HG02885 (cell line): ENCODE measurements around the gene FBXW12.

Experiments used
- ATAC-seq: cut with Tn5 transposase; IDR thresholded peaks from one replicate; pipeline ENCODE4 v1.9.1; 2021; ENCODE audit warnings: mild to moderate bottlenecking; ENCODE audit not compliant: unreplicated experiment, poor library complexity

FBXW12 gene

DNA sequence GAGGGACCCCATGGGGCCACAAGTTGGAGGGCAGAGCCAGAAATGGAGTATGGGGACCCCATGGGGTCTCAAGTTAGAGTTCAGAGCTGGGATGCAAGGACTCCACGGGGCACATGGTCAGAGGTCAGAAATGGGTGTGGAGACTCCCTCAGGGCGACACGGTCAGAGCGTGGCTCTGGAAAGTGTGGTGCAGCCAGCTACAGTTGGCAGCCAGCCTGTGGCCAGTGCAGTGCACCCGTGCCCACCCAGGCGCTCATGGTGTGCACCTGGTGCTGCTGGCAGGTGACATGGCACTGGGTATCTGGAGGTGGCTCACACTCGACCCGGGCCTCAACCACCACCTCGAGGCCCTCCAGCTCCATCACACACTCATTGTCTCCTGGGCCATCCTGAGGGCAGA, 46.6 kb downstream of the FBXW12 start:
- no peak for ATAC-seq

DNA sequence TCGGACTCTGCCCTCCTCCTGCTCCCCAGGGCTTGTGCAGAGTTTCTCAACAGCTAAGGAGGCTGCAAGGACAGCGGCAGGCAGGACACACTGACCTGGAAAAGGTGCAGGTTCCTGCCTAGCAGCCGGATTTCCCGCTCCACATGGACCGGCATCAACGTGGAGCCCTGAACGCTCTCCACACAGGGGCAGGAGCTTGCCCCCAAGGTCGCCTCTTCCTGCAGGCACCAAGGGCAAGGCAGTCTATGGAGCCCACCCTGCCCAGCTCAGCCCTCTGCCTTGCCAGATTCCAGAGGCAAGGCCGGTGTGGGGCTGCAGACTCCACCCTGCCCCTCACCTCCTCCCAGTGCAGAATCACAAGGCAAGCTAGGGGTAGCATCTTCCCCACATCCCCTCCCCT, 47.1 kb downstream of the FBXW12 start:
- no peak for ATAC-seq

DNA sequence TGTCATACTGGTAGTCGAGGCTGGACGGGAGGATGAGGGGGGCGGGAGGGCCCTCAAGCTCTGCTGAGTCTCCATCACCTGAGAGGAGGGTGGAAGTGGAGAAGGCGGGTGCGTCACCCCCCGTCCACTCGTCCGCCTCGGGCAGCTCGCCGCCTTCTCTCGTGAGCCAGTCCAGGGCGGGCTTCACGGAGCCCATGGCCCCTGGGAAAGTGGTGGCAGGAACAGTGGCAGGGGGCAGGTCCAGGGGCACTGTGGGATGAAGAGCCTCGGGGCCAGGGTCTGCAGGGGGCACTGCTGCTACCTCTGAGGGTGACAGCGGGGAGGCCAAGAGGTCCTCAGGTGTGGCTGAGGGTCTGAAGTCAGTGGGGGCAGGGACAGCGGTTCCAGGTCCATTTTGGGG, 47.6 kb downstream of the FBXW12 start:
- no peak for ATAC-seq

DNA sequence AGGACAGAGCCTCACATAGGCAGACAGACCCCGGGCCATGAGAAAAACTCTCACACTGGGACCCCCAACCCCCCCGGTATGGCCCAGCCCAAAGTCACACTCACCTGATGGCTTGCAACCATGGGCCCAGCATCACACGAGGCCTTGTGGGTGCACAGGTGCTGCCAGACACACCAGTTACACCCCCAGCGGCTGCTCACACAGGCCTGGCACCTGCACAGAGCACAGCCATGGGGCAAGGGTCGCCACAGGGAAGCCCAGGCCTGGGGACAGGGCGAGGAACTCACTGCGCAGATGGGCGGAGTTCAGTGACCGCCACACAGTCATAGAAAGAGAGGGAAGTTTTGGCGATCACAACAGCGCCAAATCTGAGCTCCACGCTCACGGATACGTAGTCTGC, 48.5 kb downstream of the FBXW12 start:
- no peak for ATAC-seq

- ATAC-seq = no peak
These were observed 50.3 kb downstream of the FBXW12 start for GRCh38 chr3:48422272-48422671.

DNA sequence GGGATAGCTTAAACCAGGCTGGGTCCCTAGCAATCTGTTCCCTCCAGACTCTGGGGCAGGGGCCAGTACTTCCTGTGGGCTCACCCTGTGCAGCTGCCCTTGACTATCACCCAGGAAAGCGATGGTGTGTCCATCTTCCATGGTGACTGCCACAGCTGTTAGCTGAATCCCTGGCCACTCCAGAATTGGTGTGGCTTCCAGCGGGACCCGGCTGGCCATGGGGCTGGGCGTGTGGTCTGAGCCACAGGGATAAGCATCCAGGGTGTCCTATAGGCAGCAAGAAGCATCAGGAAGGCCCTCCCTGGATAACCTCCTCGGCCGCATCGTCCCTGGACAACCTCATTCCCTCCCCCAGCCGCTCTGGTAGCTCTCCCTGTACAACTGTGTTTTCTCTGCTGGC, 50.7 kb downstream of the FBXW12 start:
- no peak for ATAC-seq

DNA sequence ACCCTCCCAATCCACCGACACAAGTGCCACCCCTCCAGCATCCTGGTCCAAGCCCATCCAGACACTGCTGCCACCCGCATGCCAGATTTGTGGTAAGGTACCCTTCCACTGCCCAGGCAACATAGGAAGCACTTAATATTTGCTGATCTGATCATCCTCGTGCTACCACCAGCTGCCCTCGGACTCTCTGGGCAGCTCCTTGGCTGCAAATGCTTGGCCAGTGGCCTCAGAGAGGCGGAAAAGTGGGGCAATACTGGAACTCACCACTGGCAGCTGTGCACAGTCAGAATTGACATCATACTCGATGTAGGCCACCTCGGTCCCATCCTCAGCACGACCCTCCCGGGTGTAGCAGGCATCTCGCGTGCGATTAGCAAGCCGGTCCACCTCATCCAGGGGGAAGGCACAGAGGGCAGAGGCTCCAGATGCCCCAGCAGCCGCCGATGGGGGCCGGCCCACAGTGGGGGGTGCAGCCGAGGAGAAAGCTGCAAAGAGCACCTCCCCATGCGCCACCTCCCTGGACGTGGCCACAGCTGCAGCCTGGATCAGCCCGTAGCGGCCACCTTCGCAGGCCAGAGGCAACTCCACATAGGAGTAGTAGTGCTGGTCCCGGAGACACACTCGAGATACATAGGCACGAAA, 51.3 kb downstream of the FBXW12 start:
- no peak for ATAC-seq

- ATAC-seq = no peak
These were observed 52.1 kb downstream of the FBXW12 start for GRCh38 chr3:48423883-48424695.

DNA sequence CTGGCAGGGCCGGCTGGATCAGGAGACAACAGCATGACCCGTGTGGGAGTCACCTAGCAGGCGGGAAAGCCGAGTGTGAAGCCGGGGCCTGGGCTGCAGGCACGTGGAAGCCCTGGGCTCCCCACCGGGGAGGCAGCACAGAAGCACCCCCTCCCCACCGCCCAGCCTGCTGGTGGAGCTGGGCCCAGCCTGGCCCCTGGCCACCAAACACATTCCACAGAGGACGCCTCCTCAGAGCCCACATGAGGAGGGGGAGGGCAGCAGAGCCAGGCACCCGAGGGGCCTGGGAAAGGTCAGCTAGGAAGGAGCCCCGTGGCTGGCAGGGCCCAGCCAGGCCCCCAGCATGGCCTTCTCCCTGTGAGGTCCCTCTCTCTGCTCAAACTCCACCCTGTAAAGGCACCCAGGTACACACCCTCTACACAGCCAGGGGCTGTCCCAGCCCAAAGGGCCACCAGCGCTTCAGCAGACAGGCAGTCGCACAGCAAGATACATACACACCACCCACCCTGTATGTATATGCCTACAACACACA, 53.3 kb downstream of the FBXW12 start:
- ATAC-seq = no peak

GRCh38 chr3:48426401-48426909, 54.4 kb downstream of the FBXW12 start:
- no peak for ATAC-seq

DNA sequence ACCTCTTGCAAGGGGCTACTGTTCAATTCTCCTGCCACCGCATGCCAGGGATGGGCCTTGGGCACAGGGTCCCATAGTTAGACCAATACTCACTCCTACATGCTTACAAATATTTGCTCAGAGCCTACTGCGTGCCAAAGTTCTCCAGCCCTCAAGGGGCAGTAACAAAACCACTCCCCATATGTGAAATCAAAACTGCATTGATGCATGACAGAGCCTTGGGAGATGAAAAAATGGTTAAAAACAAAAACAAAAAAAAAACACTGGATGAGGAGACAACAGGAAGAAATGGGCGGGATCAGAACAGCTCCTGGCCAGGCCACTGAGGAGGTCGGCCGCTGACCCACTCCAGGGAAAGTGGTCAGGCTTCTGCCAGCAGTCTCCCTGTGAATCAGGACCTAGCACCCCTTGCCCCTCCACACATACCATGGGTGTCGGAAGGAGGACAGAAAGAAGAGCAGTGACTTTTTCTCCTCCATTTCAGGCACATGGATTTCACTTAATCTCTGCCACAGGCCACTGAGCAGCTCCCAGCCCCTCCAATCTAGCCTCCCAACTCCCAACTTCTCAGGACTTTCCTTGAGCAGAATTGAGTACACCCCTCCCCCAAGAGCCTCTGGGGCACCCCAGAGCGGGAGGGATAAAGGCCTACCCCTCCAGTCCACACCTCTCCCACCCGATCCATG, 55.1 kb downstream of the FBXW12 start:
- no peak for ATAC-seq

DNA sequence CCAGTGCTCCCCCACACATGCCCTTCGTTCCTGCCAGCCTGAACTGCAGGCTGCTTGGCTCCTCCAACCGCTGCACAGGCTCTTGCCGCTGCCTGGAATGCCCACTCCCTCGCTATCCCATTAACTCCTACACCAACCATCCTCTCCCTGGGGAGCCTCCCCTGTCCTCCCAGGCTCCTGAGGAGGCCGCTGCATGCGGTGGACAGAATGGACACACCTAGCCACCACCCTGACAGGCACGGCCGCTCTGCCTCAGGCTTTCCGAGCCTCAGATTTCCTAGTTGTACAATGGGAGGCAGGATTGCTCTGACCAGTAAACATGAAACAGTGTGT, 55.6 kb downstream of the FBXW12 start:
- ATAC-seq = no peak

GRCh38 chr3:48428088-48428571, 56.1 kb downstream of the FBXW12 start:
- no peak for ATAC-seq

- peak; percentile 30 for ATAC-seq
These were observed 56.7 kb downstream of the FBXW12 start for GRCh38 chr3:48428572-48429316.

DNA sequence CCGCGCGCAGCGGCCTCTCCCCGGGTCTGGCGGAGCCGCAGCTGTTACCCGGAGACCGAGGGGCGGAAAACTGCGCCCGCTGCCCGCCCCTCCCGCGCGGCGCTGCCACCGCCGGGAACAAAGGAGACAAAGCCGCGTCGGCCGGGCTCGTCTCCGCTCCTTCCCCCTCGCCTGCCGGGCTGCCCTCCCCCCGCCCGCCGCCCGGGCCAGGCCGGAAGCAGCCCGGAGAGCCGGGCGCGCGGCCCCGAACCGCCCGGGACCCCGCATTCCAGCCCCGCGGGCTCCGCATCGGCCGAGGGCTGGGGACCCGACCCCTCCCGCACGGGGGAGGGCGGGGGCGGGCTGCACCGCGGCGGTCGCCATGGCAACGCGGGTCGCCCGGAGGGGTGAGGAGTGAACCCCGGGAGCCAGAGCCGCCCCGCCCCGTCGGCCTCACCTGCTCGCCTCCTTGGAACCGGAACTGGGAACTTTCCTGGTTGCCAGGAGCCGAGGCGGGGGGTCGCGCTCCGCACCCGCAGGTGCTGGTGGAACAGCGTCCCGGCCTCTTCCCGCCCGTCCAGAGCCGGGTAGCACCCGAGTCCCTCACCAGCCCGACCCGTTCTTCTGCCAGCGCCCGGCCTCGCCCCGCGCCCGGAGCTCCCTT, 57.4 kb downstream of the FBXW12 start:
- peak; percentile 54 for ATAC-seq

DNA sequence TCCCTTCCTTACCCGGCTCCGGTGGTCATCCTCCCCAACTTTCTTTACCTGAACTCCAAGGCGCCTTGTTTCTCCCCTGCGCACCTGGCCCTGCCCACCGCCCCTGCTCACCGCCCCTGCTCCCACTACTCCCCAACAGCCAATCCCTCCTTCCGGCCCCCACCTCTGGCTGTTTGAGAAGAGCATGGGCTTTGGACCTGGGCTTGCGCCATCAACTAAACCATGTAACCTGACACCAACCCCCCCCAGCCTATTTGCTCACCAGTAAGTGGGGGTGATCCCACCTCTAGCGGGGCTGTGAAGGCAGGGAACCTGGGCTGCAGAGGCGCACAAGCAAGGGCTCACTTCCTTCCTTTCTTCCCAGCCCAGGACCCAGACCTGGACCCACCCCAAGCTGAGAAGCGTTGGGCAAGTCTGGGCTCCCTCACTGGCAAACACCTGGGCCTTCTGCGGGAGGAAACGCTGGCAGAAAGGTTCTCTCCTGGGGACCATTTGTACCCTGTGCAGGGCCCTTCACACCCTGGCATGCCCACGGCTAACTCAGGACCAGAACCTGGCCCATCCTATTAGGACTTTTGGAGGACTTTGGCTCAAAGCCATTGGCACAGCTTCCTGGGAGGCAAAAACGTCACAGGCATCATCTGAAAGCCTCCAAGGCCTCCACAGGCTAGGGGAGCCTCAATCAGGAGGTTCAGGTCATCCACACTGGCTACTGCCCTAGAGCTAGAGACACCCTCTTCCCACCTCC, 58.1 kb downstream of the FBXW12 start, which contains the start of gene PLXNB1:
Gene PLXNB1, minus strand, starts transcription at position 127 of the 748 bp plus-strand sequence. CDS start 5,475 bp downstream, outside the sequence.
- ATAC-seq = no peak

DNA sequence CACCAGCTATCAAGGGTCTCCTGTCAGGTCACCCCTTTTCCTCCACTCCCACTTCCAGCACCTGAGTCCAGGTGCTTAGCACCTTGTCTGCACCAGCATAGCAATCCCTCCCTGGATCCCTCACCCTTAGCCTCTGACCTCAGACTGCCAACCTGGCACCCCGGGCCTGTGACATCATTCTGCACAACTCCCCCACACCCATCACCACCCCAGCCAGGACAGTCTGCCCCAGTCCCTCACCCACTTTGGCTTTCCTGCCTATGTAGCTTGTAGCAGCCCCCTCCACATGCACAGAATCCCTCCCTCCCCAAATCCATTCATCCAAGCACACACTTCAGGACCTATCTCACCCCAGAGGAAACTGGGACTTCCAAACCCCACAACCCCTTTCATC, 58.7 kb downstream of the FBXW12 start:
- no peak for ATAC-seq

- no peak for ATAC-seq
These were observed 59.4 kb downstream of the FBXW12 start for GRCh38 chr3:48431224-48432029.
